HEK293 (cell line): ENCODE measurements around the gene KCNK18.

Experiments used
- CTCF ChIA-PET: fragments of 350-600 bp; formaldehyde crosslinking; extraction: SDS; loops from one replicate; lab custom pipeline; 2021; ENCODE audit warnings: antibody characterized with exemption; lab: Yijun Ruan, JAX
- POLR2A ChIA-PET: fragments of 300-600 bp; formaldehyde crosslinking; extraction: SDS; loops from one replicate; lab custom pipeline; 2020; ENCODE audit warnings: antibody characterized with exemption, inconsistent platforms; lab: Yijun Ruan, JAX
- H3K27ac ChIP-seq: fragments of 200-500 bp; sonication (Bioruptor generic); 2 replicates; pipeline ENCODE4 v1.5.1; 2014; ENCODE audit warnings: low read depth, low read length, control low read depth, inconsistent platforms; ENCODE audit errors: extremely low read depth
- H3K36me3 ChIP-seq, 2 experiments: fragments of 200-500 bp in 1 of 2; sonication (Bioruptor generic) in 1 of 2; 1 replicate in 1 of 2; 2 replicates in 1 of 2; pipeline ENCODE4 v1.5.1; 2014 to 2017; ENCODE audit warnings: inconsistent platforms in 2 of 2, low read length in 2 of 2; ENCODE audit not compliant: control insufficient read depth in 2 of 2, insufficient read depth in 1 of 2
- H3K4me1 ChIP-seq: fragments of 200-500 bp; sonication (Bioruptor generic); 2 replicates; pipeline ENCODE4 v1.5.1; 2014; ENCODE audit warnings: mild to moderate bottlenecking, low read length, inconsistent platforms; ENCODE audit not compliant: control insufficient read depth, insufficient read depth
- H3K4me3 ChIP-seq: 2 replicates; pipeline ENCODE4 v1.5.1; 2011; ENCODE audit warnings: low read depth, mild to moderate bottlenecking, control low read depth, low read length, moderate library complexity
- H3K9me3 ChIP-seq: fragments of 200-500 bp; sonication (Bioruptor generic); 2 replicates; pipeline ENCODE4 v1.5.1; 2014; ENCODE audit warnings: low read depth, low read length, inconsistent platforms; ENCODE audit not compliant: control insufficient read depth, insufficient read depth
- BCL11A ChIP-seq: fragments of 450-650 bp; formaldehyde crosslinking; IDR thresholded peaks from 2 replicates; pipeline ENCODE4 v1.5.1; 2016; ENCODE audit warnings: low read depth, missing biosample characterization, missing genetic modification characterization
- EGR2 ChIP-seq: fragments of 450-650 bp; formaldehyde crosslinking; IDR thresholded peaks from 2 replicates; pipeline ENCODE4 v1.5.1; 2016; ENCODE audit warnings: low read depth, missing biosample characterization, missing genetic modification characterization
- GLIS1 ChIP-seq: fragments of 450-650 bp; formaldehyde crosslinking; IDR thresholded peaks from 2 replicates; pipeline ENCODE4 v1.5.1; 2016; ENCODE audit warnings: missing biosample characterization, missing genetic modification characterization
- GLIS2 ChIP-seq: fragments of 450-650 bp; formaldehyde crosslinking; IDR thresholded peaks from 2 replicates; pipeline ENCODE4 v1.5.1; 2016; ENCODE audit warnings: missing biosample characterization, missing genetic modification characterization
- HOXD13 ChIP-seq: sonication (generic); formaldehyde crosslinking; IDR thresholded peaks from 2 replicates; pipeline ENCODE4 v1.8.0; 2022; ENCODE audit warnings: missing genetic modification reagents, borderline replicate concordance
- KLF1 ChIP-seq: fragments of 450-650 bp; formaldehyde crosslinking; IDR thresholded peaks from 2 replicates; pipeline ENCODE4 v1.5.1; 2016; ENCODE audit warnings: missing biosample characterization, missing genetic modification characterization
- OSR2 ChIP-seq: fragments of 450-650 bp; formaldehyde crosslinking; IDR thresholded peaks from 2 replicates; pipeline ENCODE4 v1.5.1; 2016; ENCODE audit warnings: missing biosample characterization, missing genetic modification characterization
- PATZ1 ChIP-seq: fragments of 450-650 bp; formaldehyde crosslinking; IDR thresholded peaks from 2 replicates; pipeline ENCODE4 v1.5.1; 2016; ENCODE audit warnings: missing biosample characterization, missing genetic modification characterization
- SP2 ChIP-seq: fragments of 450-650 bp; formaldehyde crosslinking; IDR thresholded peaks from 2 replicates; pipeline ENCODE4 v1.5.1; 2016; ENCODE audit warnings: missing biosample characterization, missing genetic modification characterization
- SP7 ChIP-seq: fragments of 450-650 bp; formaldehyde crosslinking; IDR thresholded peaks from 2 replicates; pipeline ENCODE4 v1.5.1; 2016; ENCODE audit warnings: missing biosample characterization, missing genetic modification characterization
- YY1 ChIP-seq: fragments of 450-650 bp; formaldehyde crosslinking; IDR thresholded peaks from 2 replicates; pipeline ENCODE4 v1.5.1; 2018; ENCODE audit warnings: missing biosample characterization, missing genetic modification characterization
- ZFP37 ChIP-seq: fragments of 450-650 bp; formaldehyde crosslinking; IDR thresholded peaks from 2 replicates; pipeline ENCODE4 v1.5.1; 2016; ENCODE audit warnings: missing biosample characterization, missing genetic modification characterization
- ZNF114 ChIP-seq: fragments of 450-650 bp; formaldehyde crosslinking; IDR thresholded peaks from 2 replicates; pipeline ENCODE4 v1.5.0; 2017; ENCODE audit warnings: missing biosample characterization, missing genetic modification characterization
- ZNF146 ChIP-seq: fragments of 450-650 bp; formaldehyde crosslinking; IDR thresholded peaks from 2 replicates; pipeline ENCODE4 v1.5.1; 2016; ENCODE audit warnings: missing biosample characterization, missing genetic modification characterization
- ZNF24 ChIP-seq: fragments of 450-650 bp; formaldehyde crosslinking; IDR thresholded peaks from 2 replicates; pipeline ENCODE4 v1.5.1; 2016; ENCODE audit warnings: missing biosample characterization, missing genetic modification characterization
- ZNF248 ChIP-seq: fragments of 450-650 bp; formaldehyde crosslinking; IDR thresholded peaks from 2 replicates; pipeline ENCODE4 v1.5.1; 2017; ENCODE audit warnings: missing biosample characterization, missing genetic modification characterization
- ZNF423 ChIP-seq: fragments of 450-650 bp; formaldehyde crosslinking; IDR thresholded peaks from 2 replicates; pipeline ENCODE4 v1.5.1; 2016; ENCODE audit warnings: missing biosample characterization, missing genetic modification characterization
- ZNF544 ChIP-seq: fragments of 450-650 bp; formaldehyde crosslinking; IDR thresholded peaks from 2 replicates; pipeline ENCODE4 v1.5.0; 2017; ENCODE audit warnings: missing biosample characterization, missing genetic modification characterization
- ZNF664 ChIP-seq: fragments of 450-650 bp; formaldehyde crosslinking; IDR thresholded peaks from 2 replicates; pipeline ENCODE4 v1.5.1; 2016; ENCODE audit warnings: missing biosample characterization, missing genetic modification characterization
- ZNF843 ChIP-seq: fragments of 450-650 bp; formaldehyde crosslinking; IDR thresholded peaks from 2 replicates; pipeline ENCODE4 v1.5.1; 2016; ENCODE audit warnings: missing biosample characterization, missing genetic modification characterization
- TF ChIP-seq, protein P1 (sequence below): fragments of 450-650 bp; formaldehyde crosslinking; IDR thresholded peaks from 2 replicates; pipeline ENCODE4 v1.5.1; 2016; ENCODE audit warnings: missing biosample characterization, missing genetic modification characterization, borderline replicate concordance
- TF ChIP-seq, protein P2 (sequence below): fragments of 450-650 bp; formaldehyde crosslinking; IDR thresholded peaks from 2 replicates; pipeline ENCODE4 v1.5.1; 2016; ENCODE audit warnings: missing biosample characterization, missing genetic modification characterization
- TF ChIP-seq, protein P3 (sequence below): fragments of 450-650 bp; formaldehyde crosslinking; IDR thresholded peaks from 2 replicates; pipeline ENCODE4 v1.5.1; 2016; ENCODE audit warnings: missing biosample characterization, missing genetic modification characterization
- TF ChIP-seq, protein P4 (sequence below): fragments of 450-650 bp; formaldehyde crosslinking; IDR thresholded peaks from 2 replicates; pipeline ENCODE4 v1.5.1; 2016; ENCODE audit warnings: missing biosample characterization, missing genetic modification characterization
- TF ChIP-seq, protein P5 (sequence below): fragments of 450-650 bp; formaldehyde crosslinking; IDR thresholded peaks from 2 replicates; pipeline ENCODE4 v1.5.1; 2017; ENCODE audit warnings: missing biosample characterization, missing genetic modification characterization

KCNK18 gene

GRCh38 chr10:117221156-117221711 is 23.9 kb downstream of the KCNK18 start:
- Histone ChIP-seq H3K4me1 (peaks cover 3% of the 10 kb centered on the region; the same call in 1 of the 2 replicates), H3K36me3 (no peaks in the 10 kb centered on the region), H3K9me3 (no peaks in the 10 kb centered on the region), H3K4me3 (no peak overlapping the region), H3K27ac (no peak overlapping the region)
- POLR2A ChIA-PET, result interaction anchor here (0.6 kb wide), 1 partner anchor 1305 kb away, joined by 4 read pairs; no protein-coding TSS in a partner anchor
- CTCF ChIA-PET, result interaction anchor here (4.2 kb wide), 1 partner anchor 98 kb away, joined by 35 read pairs; no protein-coding TSS in a partner anchor
- TF ChIP-seq, protein P1, sequence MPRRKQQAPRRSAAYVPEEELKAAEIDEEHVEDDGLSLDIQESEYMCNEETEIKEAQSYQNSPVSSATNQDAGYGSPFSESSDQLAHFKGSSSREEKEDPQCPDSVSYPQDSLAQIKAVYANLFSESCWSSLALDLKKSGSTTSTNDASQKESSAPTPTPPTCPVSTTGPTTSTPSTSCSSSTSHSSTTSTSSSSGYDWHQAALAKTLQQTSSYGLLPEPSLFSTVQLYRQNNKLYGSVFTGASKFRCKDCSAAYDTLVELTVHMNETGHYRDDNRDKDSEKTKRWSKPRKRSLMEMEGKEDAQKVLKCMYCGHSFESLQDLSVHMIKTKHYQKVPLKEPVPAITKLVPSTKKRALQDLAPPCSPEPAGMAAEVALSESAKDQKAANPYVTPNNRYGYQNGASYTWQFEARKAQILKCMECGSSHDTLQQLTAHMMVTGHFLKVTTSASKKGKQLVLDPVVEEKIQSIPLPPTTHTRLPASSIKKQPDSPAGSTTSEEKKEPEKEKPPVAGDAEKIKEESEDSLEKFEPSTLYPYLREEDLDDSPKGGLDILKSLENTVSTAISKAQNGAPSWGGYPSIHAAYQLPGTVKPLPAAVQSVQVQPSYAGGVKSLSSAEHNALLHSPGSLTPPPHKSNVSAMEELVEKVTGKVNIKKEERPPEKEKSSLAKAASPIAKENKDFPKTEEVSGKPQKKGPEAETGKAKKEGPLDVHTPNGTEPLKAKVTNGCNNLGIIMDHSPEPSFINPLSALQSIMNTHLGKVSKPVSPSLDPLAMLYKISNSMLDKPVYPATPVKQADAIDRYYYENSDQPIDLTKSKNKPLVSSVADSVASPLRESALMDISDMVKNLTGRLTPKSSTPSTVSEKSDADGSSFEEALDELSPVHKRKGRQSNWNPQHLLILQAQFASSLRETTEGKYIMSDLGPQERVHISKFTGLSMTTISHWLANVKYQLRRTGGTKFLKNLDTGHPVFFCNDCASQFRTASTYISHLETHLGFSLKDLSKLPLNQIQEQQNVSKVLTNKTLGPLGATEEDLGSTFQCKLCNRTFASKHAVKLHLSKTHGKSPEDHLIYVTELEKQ (tag by site-specific recombination), result peak; percentile 18; the same call in 1 of the 2 replicates
- TF ChIP-seq BCL11A (tag by site-specific recombination) (peak; percentile 68; the same call in 1 of the 2 replicates), ZNF544 (tag by site-specific recombination) (no peak), ZNF664 (tag by site-specific recombination) (no peak), SP7 (tag by site-specific recombination) (0 out of 2 replicates have a peak, but pooled peaks have one; percentile 22), PATZ1 (tag by site-specific recombination) (peak; percentile 78), SP2 (tag by site-specific recombination) (0 out of 2 replicates have a peak, but pooled peaks have one; percentile 30), GLIS2 (tag by site-specific recombination) (peak; percentile 55; the same call in 1 of the 2 replicates), ZNF24 (tag by site-specific recombination) (peak; percentile 75; the same call in 1 of the 2 replicates), ZNF248 (tag by site-specific recombination) (no peak), ZNF114 (tag by site-specific recombination) (no peak), EGR2 (no peak), ZFP37 (tag by site-specific recombination) (0 out of 2 replicates have a peak, but pooled peaks have one; percentile 52), KLF1 (tag by site-specific recombination) (0 out of 2 replicates have a peak, but pooled peaks have one; percentile 35), ZNF423 (tag by site-specific recombination) (no peak), GLIS1 (peak; percentile 61), OSR2 (tag by site-specific recombination) (peak; percentile 48; the same call in 1 of the 2 replicates), ZNF146 (tag by site-specific recombination) (no peak), YY1 (tag by site-specific recombination) (no peak), HOXD13 (CRISPR knock-in tag) (no peak), ZNF843 (tag by site-specific recombination) (peak; percentile 28; the same call in 1 of the 2 replicates)
- TF ChIP-seq, protein P2, sequence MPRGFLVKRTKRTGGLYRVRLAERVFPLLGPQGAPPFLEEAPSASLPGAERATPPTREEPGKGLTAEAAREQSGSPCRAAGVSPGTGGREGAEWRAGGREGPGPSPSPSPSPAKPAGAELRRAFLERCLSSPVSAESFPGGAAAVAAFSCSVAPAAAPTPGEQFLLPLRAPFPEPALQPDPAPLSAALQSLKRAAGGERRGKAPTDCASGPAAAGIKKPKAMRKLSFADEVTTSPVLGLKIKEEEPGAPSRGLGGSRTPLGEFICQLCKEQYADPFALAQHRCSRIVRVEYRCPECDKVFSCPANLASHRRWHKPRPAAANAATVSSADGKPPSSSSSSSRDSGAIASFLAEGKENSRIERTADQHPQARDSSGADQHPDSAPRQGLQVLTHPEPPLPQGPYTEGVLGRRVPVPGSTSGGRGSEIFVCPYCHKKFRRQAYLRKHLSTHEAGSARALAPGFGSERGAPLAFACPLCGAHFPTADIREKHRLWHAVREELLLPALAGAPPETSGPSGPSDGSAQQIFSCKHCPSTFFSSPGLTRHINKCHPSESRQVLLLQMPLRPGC (tag by site-specific recombination), result peak; percentile 49; the same call in 1 of the 2 replicates
- TF ChIP-seq, protein P3, sequence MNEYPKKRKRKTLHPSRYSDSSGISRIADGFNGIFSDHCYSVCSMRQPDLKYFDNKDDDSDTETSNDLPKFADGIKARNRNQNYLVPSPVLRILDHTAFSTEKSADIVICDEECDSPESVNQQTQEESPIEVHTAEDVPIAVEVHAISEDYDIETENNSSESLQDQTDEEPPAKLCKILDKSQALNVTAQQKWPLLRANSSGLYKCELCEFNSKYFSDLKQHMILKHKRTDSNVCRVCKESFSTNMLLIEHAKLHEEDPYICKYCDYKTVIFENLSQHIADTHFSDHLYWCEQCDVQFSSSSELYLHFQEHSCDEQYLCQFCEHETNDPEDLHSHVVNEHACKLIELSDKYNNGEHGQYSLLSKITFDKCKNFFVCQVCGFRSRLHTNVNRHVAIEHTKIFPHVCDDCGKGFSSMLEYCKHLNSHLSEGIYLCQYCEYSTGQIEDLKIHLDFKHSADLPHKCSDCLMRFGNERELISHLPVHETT (tag by site-specific recombination), result peak; percentile 49; the same call in 1 of the 2 replicates
- TF ChIP-seq, protein P4, sequence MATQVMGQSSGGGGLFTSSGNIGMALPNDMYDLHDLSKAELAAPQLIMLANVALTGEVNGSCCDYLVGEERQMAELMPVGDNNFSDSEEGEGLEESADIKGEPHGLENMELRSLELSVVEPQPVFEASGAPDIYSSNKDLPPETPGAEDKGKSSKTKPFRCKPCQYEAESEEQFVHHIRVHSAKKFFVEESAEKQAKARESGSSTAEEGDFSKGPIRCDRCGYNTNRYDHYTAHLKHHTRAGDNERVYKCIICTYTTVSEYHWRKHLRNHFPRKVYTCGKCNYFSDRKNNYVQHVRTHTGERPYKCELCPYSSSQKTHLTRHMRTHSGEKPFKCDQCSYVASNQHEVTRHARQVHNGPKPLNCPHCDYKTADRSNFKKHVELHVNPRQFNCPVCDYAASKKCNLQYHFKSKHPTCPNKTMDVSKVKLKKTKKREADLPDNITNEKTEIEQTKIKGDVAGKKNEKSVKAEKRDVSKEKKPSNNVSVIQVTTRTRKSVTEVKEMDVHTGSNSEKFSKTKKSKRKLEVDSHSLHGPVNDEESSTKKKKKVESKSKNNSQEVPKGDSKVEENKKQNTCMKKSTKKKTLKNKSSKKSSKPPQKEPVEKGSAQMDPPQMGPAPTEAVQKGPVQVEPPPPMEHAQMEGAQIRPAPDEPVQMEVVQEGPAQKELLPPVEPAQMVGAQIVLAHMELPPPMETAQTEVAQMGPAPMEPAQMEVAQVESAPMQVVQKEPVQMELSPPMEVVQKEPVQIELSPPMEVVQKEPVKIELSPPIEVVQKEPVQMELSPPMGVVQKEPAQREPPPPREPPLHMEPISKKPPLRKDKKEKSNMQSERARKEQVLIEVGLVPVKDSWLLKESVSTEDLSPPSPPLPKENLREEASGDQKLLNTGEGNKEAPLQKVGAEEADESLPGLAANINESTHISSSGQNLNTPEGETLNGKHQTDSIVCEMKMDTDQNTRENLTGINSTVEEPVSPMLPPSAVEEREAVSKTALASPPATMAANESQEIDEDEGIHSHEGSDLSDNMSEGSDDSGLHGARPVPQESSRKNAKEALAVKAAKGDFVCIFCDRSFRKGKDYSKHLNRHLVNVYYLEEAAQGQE, result no peak
- TF ChIP-seq, protein P5, sequence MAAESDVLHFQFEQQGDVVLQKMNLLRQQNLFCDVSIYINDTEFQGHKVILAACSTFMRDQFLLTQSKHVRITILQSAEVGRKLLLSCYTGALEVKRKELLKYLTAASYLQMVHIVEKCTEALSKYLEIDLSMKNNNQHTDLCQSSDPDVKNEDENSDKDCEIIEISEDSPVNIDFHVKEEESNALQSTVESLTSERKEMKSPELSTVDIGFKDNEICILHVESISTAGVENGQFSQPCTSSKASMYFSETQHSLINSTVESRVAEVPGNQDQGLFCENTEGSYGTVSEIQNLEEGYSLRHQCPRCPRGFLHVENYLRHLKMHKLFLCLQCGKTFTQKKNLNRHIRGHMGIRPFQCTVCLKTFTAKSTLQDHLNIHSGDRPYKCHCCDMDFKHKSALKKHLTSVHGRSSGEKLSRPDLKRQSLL (tag by site-specific recombination), result no peak
